ENCODE results near the gene FAM43B. TPM values are rescaled to one million over a fixed set of nuclear protein-coding genes. Genes with fewer than 3 reads are reported as not detected.

FAM43B gene
- total and polyA plus RNA-seq, 10 of the 15 experiments (the other 5 are each of a cell fraction or from before 2014, with no cell fraction given), result not detected

DNA sequence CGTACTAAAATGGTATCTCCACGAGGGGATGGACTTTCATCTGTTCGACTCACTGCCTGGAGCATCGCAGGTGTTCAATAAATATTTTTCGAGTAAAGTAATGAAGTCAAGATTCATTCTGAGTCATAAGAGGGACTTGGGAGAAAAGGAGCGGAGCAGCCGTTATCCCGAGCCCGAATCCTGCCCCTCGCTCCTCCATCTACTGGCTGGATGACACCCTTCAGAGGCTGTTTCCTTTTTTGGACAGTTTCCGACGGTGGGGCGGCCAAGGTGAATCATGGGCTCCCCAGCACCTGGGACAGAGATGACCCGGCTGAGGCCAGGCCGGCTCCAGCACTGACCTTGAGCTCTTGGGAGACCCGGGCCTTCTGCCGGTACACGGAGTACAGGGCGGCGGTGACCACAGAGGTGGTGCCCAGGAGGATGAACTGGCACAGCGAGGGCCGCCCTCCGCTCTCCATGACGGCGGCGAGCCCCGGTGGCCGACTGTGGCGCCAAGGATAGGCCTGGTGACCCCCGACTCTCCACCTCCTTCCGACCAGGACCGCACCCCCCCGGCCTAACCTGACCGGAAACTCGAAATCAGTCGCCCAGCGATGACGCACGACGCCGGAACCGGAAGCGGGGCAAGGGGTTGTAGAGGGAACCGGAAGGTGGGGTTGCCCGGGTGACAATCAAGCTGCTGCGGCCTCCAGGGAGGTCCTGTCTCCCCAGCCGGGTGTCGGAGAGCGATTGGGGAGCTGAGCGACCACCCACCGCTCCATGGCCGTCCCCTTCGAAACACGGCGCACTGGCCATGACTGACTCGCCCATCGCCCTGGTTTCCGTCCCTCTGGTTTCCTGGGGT is 44.6 kb upstream of the FAM43B start, which contains the start of gene MUL1:
TSS of gene MUL1 (minus strand) at position 588 of the 847 bp plus-strand sequence. CDS start at position 461, 127 bp downstream.
- Histone ChIP-seq H3K4me2 (ENCODE audit: control insufficient read depth, insufficient read depth) (peak within 1 kb of the TSS; percentile 90), H3K36me3 (ENCODE audit: control insufficient read depth in 2 of 2, insufficient read depth in 2 of 2, low read length in 1 of 2) (peaks cover 0 to 3% of the 10 kb centered on the region in 2 experiments; a peak in 2 of 4 replicates), H3K4me1 (ENCODE audit: control insufficient read depth, insufficient read depth, low read length) (no peaks in the 10 kb centered on the region), H3K27ac (ENCODE audit: control insufficient read depth, insufficient read depth) (peak within 1 kb of the TSS; percentile 79), H2AFZ (ENCODE audit: control insufficient read depth, low read depth, low read length) (peak within 1 kb of the TSS; percentile 96), H3K79me2 (ENCODE audit: control insufficient read depth, insufficient read depth, low read length) (peaks cover 10% of the 10 kb centered on the region), H3K27me3 (replicated peaks in 1 of 2; ENCODE audit: control insufficient read depth in 2 of 2, insufficient read depth in 2 of 2, low read length in 1 of 2) (no peaks in the 10 kb centered on the region), H4K20me1 (ENCODE audit: control insufficient read depth, insufficient read depth) (no peaks in the 10 kb centered on the region), H3K9me3 (replicated peaks; ENCODE audit: control insufficient read depth, insufficient read depth, low read length) (no peaks in the 10 kb centered on the region), H3K4me3 (peak within 1 kb of the TSS; percentile 97), H3K9ac (ENCODE audit: control insufficient read depth, insufficient read depth, low read length) (peak within 1 kb of the TSS; percentile 71)
- FAIRE-seq, result peak; percentile 86
- DNase-seq (ENCODE audit: low read depth, low spot score), result peak; percentile 66
- ChIA-PET CTCF (interaction anchor here (1.3 to 1.5 kb wide), 3 partner anchors 14 to 127 kb away, joined by 3 to 6 read pairs (median 5); no protein-coding TSS in a partner anchor), POLR2A (interaction anchor here (0.9 kb wide), 1 partner anchor 621 kb away, joined by 4 read pairs; no protein-coding TSS in a partner anchor), SMC1A (ENCODE audit: uncharacterized antibody, unreplicated experiment) (no interaction called here), RAD21 (ENCODE audit: unreplicated experiment) (no interaction called here)
- peak; percentile 97 for ATAC-seq
- intact Hi-C loops (cut with micrococcal nuclease; ENCODE audit: unreplicated experiment), result no loop called here
- 1% methylated on average over 58 of the region's 58 CpGs for WGBS (ENCODE audit: insufficient coverage, insufficient replicate concordance, low lambda C conversion rate, missing lambda C conversion rate)
- in situ Hi-C loops (cut with MboI), result no loop called here
- BruUV-seq (replicated peaks), result TSS peak; percentile 84
- TF ChIP-seq SREBF2 (IDR thresholded peaks at IDR 0.05; ENCODE audit: low read length) (peak; percentile 74), NRF1 (conservative IDR thresholded peaks at IDR 0.05; ENCODE audit: low read depth, low read length) (no peak), MXI1 (IDR thresholded peaks at IDR 0.05; ENCODE audit: low read depth, low read length) (peak; percentile 63; the same call in 1 of the 2 replicates), TBL1XR1 (IDR thresholded peaks at IDR 0.05; ENCODE audit: low read depth, low read length) (no peak), TCF12 (IDR thresholded peaks at IDR 0.05; ENCODE audit: low read depth, low read length) (0 out of 2 replicates have a peak, but pooled peaks have one; percentile 15), SREBF1 (IDR thresholded peaks at IDR 0.05; ENCODE audit: low read length) (no peak), SP1 (IDR thresholded peaks at IDR 0.05; ENCODE audit: low read depth, low read length) (no peak), YY1 (IDR thresholded peaks at IDR 0.05; ENCODE audit: low read depth, low read length) (no peak), MTA3 (IDR thresholded peaks at IDR 0.05; ENCODE audit: borderline replicate concordance, low read length) (no peak), TARDBP (IDR thresholded peaks at IDR 0.05; ENCODE audit: borderline replicate concordance) (peak; percentile 62; the same call in 1 of the 2 replicates), RB1 (IDR thresholded peaks at IDR 0.05; ENCODE audit: borderline replicate concordance) (no peak), TCF3 (IDR thresholded peaks at IDR 0.05; ENCODE audit: borderline replicate concordance, insufficient read depth, low read depth, low read length) (no peak), ZZZ3 (IDR thresholded peaks at IDR 0.05; ENCODE audit: control insufficient read depth, insufficient read length, low read depth) (no peak)
- TF ChIP-seq, protein P1, sequence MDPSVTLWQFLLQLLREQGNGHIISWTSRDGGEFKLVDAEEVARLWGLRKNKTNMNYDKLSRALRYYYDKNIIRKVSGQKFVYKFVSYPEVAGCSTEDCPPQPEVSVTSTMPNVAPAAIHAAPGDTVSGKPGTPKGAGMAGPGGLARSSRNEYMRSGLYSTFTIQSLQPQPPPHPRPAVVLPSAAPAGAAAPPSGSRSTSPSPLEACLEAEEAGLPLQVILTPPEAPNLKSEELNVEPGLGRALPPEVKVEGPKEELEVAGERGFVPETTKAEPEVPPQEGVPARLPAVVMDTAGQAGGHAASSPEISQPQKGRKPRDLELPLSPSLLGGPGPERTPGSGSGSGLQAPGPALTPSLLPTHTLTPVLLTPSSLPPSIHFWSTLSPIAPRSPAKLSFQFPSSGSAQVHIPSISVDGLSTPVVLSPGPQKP (IDR thresholded peaks at IDR 0.05; ENCODE audit: low read depth, low read length), result peak; percentile 96
- TF ChIP-seq, protein P2, sequence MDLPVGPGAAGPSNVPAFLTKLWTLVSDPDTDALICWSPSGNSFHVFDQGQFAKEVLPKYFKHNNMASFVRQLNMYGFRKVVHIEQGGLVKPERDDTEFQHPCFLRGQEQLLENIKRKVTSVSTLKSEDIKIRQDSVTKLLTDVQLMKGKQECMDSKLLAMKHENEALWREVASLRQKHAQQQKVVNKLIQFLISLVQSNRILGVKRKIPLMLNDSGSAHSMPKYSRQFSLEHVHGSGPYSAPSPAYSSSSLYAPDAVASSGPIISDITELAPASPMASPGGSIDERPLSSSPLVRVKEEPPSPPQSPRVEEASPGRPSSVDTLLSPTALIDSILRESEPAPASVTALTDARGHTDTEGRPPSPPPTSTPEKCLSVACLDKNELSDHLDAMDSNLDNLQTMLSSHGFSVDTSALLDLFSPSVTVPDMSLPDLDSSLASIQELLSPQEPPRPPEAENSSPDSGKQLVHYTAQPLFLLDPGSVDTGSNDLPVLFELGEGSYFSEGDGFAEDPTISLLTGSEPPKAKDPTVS (IDR thresholded peaks at IDR 0.05; ENCODE audit: low read depth, low read length), result no peak
- TF ChIP-seq, protein P3, sequence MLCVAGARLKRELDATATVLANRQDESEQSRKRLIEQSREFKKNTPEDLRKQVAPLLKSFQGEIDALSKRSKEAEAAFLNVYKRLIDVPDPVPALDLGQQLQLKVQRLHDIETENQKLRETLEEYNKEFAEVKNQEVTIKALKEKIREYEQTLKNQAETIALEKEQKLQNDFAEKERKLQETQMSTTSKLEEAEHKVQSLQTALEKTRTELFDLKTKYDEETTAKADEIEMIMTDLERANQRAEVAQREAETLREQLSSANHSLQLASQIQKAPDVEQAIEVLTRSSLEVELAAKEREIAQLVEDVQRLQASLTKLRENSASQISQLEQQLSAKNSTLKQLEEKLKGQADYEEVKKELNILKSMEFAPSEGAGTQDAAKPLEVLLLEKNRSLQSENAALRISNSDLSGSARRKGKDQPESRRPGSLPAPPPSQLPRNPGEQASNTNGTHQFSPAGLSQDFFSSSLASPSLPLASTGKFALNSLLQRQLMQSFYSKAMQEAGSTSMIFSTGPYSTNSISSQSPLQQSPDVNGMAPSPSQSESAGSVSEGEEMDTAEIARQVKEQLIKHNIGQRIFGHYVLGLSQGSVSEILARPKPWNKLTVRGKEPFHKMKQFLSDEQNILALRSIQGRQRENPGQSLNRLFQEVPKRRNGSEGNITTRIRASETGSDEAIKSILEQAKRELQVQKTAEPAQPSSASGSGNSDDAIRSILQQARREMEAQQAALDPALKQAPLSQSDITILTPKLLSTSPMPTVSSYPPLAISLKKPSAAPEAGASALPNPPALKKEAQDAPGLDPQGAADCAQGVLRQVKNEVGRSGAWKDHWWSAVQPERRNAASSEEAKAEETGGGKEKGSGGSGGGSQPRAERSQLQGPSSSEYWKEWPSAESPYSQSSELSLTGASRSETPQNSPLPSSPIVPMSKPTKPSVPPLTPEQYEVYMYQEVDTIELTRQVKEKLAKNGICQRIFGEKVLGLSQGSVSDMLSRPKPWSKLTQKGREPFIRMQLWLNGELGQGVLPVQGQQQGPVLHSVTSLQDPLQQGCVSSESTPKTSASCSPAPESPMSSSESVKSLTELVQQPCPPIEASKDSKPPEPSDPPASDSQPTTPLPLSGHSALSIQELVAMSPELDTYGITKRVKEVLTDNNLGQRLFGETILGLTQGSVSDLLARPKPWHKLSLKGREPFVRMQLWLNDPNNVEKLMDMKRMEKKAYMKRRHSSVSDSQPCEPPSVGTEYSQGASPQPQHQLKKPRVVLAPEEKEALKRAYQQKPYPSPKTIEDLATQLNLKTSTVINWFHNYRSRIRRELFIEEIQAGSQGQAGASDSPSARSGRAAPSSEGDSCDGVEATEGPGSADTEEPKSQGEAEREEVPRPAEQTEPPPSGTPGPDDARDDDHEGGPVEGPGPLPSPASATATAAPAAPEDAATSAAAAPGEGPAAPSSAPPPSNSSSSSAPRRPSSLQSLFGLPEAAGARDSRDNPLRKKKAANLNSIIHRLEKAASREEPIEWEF (IDR thresholded peaks at IDR 0.05; ENCODE audit: insufficient replicate concordance, low read depth, low read length), result no peak

Measured in GM12878 (cell line).